ENCODE data around the gene UNC45A.

- TF ChIP-seq RFX5 (IDR thresholded peaks at IDR 0.05; ENCODE audit: low read depth, low read length) (no peak), EP300 (IDR thresholded peaks at IDR 0.05; ENCODE audit: low read depth in 2 of 2, low read length in 2 of 2) (no peak), EP300 (CRISPR knock-in tag; IDR thresholded peaks at IDR 0.05; ENCODE audit: borderline replicate concordance) (no peak), ZIK1 (CRISPR knock-in tag; IDR thresholded peaks at IDR 0.05; ENCODE audit: borderline replicate concordance, low read depth) (no peak), CTCF (CRISPR knock-in tag; IDR thresholded peaks at IDR 0.05) (no peak), FOXP1 (IDR thresholded peaks at IDR 0.05) (no peak), FOXP1 (CRISPR knock-in tag; IDR thresholded peaks at IDR 0.05) (no peak)
Observed at GRCh38 chr15:90907051-90907660, 27.9 kb upstream of the UNC45A start.

All from HepG2 (cell line).